Stimulated activated effector memory CD8-positive, alpha-beta T cell treated with anti-CD3 and anti-CD28 coated beads, Interleukin-12 subunit alpha, Interleukin-12 subunit beta, amount 100 ng/mL, for 72 hours (primary cell): ENCODE results near the gene SRRM2.
A peak's percentile ranks its signal among the peaks of the same experiment; 100 is the strongest.

Source experiments
- ATAC-seq: fragments of 150-1000 bp; cut with Tn5 transposase; 2 replicates; pipeline ENCODE4 v1.10.0; 2021
- DNase-seq, 2 donors: peaks; one replicate each; pipeline ENCODE4 v3.0.0; 2021 to 2022; ENCODE audit warnings: low spot score in 2 of 2
- H3K27ac Mint-ChIP-seq: one replicate; pipeline ENCODE4 v1.8.0; 2022; ENCODE audit warnings: mild to moderate bottlenecking, mixed read lengths
- H3K36me3 Mint-ChIP-seq: one replicate; pipeline ENCODE4 v1.8.0; 2022; ENCODE audit warnings: mild to moderate bottlenecking, mixed read lengths
- H3K4me1 Mint-ChIP-seq: one replicate; pipeline ENCODE4 v1.8.0; 2022; ENCODE audit warnings: mixed read lengths
- H3K4me3 Mint-ChIP-seq: one replicate; pipeline ENCODE4 v1.8.0; 2022; ENCODE audit warnings: mild to moderate bottlenecking, mixed read lengths
- H3K9me3 Mint-ChIP-seq: one replicate; pipeline ENCODE4 v1.8.0; 2022; ENCODE audit warnings: mixed read lengths

The SRRM2 gene

GRCh38 chr16:2803545-2804195 is 51.2 kb downstream of the SRRM2 start:
- Mint-ChIP-seq H3K27ac (no peak overlapping the region), H3K4me1 (no peaks in the 10 kb centered on the region), H3K4me3 (no peak overlapping the region), H3K36me3 (no peaks in the 10 kb centered on the region), H3K9me3 (peaks cover 3% of the 10 kb centered on the region)
- DNase-seq (no peak), ATAC-seq (no peak)

- H3K27ac Mint-ChIP-seq: no peak overlapping the region
- peaks cover 3% of the 10 kb centered on the region for H3K9me3 Mint-ChIP-seq
- no peaks in the 10 kb centered on the region for H3K4me1 Mint-ChIP-seq
- DNase-seq: no peak
- ATAC-seq: no peak
- H3K4me3 Mint-ChIP-seq: no peak overlapping the region
- no peaks in the 10 kb centered on the region for H3K36me3 Mint-ChIP-seq
These were observed 52.3 kb downstream of the SRRM2 start for GRCh38 chr16:2804728-2805127.

GRCh38 chr16:2806286-2806685 is 53.8 kb downstream of the SRRM2 start:
- Mint-ChIP-seq H3K36me3 (no peaks in the 10 kb centered on the region), H3K27ac (no peak overlapping the region), H3K9me3 (peaks cover 3% of the 10 kb centered on the region), H3K4me1 (no peaks in the 10 kb centered on the region), H3K4me3 (no peak overlapping the region)
- ATAC-seq (no peak), DNase-seq (no peak)

- DNase-seq: no peak
- Mint-ChIP-seq H3K36me3 (no peaks in the 10 kb centered on the region), H3K4me1 (no peaks in the 10 kb centered on the region), H3K27ac (no peak overlapping the region), H3K9me3 (peaks cover 3% of the 10 kb centered on the region), H3K4me3 (no peak overlapping the region)
- no peak for ATAC-seq
These were observed 55.7 kb downstream of the SRRM2 start for GRCh38 chr16:2808181-2808580.

- DNase-seq (no peak), ATAC-seq (no peak)
- H3K36me3 Mint-ChIP-seq: no peaks in the 10 kb centered on the region
- no peak overlapping the region for H3K27ac Mint-ChIP-seq
- no peaks in the 10 kb centered on the region for H3K4me1 Mint-ChIP-seq
- no peaks in the 10 kb centered on the region for H3K9me3 Mint-ChIP-seq
- no peak overlapping the region for H3K4me3 Mint-ChIP-seq
These were observed 56.8 kb downstream of the SRRM2 start for GRCh38 chr16:2809149-2809760.

- no peak overlapping the region for H3K27ac Mint-ChIP-seq
- H3K36me3 Mint-ChIP-seq: no peaks in the 10 kb centered on the region
- ATAC-seq: no peak
- H3K9me3 Mint-ChIP-seq: no peaks in the 10 kb centered on the region
- H3K4me1 Mint-ChIP-seq: no peaks in the 10 kb centered on the region
- no peak overlapping the region for H3K4me3 Mint-ChIP-seq
- DNase-seq: no peak
These were observed 58.2 kb downstream of the SRRM2 start for GRCh38 chr16:2810651-2811050.

- ATAC-seq (no peak), DNase-seq (no peak)
- no peak overlapping the region for H3K27ac Mint-ChIP-seq
- no peaks in the 10 kb centered on the region for H3K36me3 Mint-ChIP-seq
- no peak overlapping the region for H3K4me3 Mint-ChIP-seq
- no peaks in the 10 kb centered on the region for H3K9me3 Mint-ChIP-seq
- H3K4me1 Mint-ChIP-seq: no peaks in the 10 kb centered on the region
These were observed 59.4 kb downstream of the SRRM2 start for GRCh38 chr16:2811703-2812471.

GRCh38 chr16:2813771-2814221 is 61.4 kb downstream of the SRRM2 start:
- Mint-ChIP-seq H3K36me3 (no peaks in the 10 kb centered on the region), H3K4me3 (no peak overlapping the region), H3K4me1 (no peaks in the 10 kb centered on the region), H3K27ac (no peak overlapping the region), H3K9me3 (no peaks in the 10 kb centered on the region)
- ATAC-seq: no peak
- no peak for DNase-seq

- H3K9me3 Mint-ChIP-seq: no peaks in the 10 kb centered on the region
- ATAC-seq (no peak), DNase-seq (no peak)
- no peak overlapping the region for H3K27ac Mint-ChIP-seq
- H3K4me3 Mint-ChIP-seq: no peak overlapping the region
- no peaks in the 10 kb centered on the region for H3K36me3 Mint-ChIP-seq
- no peaks in the 10 kb centered on the region for H3K4me1 Mint-ChIP-seq
These were observed 62.3 kb downstream of the SRRM2 start for GRCh38 chr16:2814551-2815298.

GRCh38 chr16:2815299-2815771 is 62.9 kb downstream of the SRRM2 start:
- H3K4me1 Mint-ChIP-seq: no peaks in the 10 kb centered on the region
- H3K36me3 Mint-ChIP-seq: no peaks in the 10 kb centered on the region
- ATAC-seq (no peak), DNase-seq (no peak)
- no peaks in the 10 kb centered on the region for H3K9me3 Mint-ChIP-seq
- H3K4me3 Mint-ChIP-seq: no peak overlapping the region
- H3K27ac Mint-ChIP-seq: no peak overlapping the region

- peak within 1 kb of the TSS; percentile 40 for H3K4me3 Mint-ChIP-seq
- ATAC-seq (peak; percentile 58), DNase-seq (peak in 1 of 2 donors; percentile 70)
- H3K36me3 Mint-ChIP-seq: no peaks in the 10 kb centered on the region
- peak within 1 kb of the TSS; percentile 26 for H3K27ac Mint-ChIP-seq
- H3K4me1 Mint-ChIP-seq: no peaks in the 10 kb centered on the region
- H3K9me3 Mint-ChIP-seq: no peaks in the 10 kb centered on the region
These were observed 64.4 kb downstream of the SRRM2 start, which contains the start of gene PRSS21 for GRCh38 chr16:2816751-2817339. Gene PRSS21, plus strand, starts transcription at chr16:2817237. Its CDS starts 32 bp downstream, at chr16:2817269.

- Mint-ChIP-seq H3K36me3 (no peaks in the 10 kb centered on the region), H3K27ac (peak overlapping the region; percentile 40), H3K9me3 (no peaks in the 10 kb centered on the region), H3K4me1 (no peaks in the 10 kb centered on the region), H3K4me3 (peak overlapping the region; percentile 40)
- ATAC-seq (no peak), DNase-seq (no peak)
These were observed 65.2 kb downstream of the SRRM2 start for GRCh38 chr16:2817340-2818271.

- Mint-ChIP-seq H3K36me3 (no peaks in the 10 kb centered on the region), H3K4me3 (peak overlapping the region; percentile 6), H3K27ac (peak overlapping the region; percentile 40), H3K9me3 (no peaks in the 10 kb centered on the region), H3K4me1 (no peaks in the 10 kb centered on the region)
- ATAC-seq (no peak), DNase-seq (no peak)
These were observed 65.9 kb downstream of the SRRM2 start for GRCh38 chr16:2818272-2818876.
